Measurements from ENCODE around the gene GPX4. TPM values are rescaled to one million over a fixed set of nuclear protein-coding genes. Genes with fewer than 3 reads are reported as not detected.

Gene GPX4
- total and polyA plus RNA-seq, 9 of the 15 experiments (the other 6 are each of a cell fraction or from before 2014, with no cell fraction given) = 61.4 to 661 (median 349) TPM

DNA sequence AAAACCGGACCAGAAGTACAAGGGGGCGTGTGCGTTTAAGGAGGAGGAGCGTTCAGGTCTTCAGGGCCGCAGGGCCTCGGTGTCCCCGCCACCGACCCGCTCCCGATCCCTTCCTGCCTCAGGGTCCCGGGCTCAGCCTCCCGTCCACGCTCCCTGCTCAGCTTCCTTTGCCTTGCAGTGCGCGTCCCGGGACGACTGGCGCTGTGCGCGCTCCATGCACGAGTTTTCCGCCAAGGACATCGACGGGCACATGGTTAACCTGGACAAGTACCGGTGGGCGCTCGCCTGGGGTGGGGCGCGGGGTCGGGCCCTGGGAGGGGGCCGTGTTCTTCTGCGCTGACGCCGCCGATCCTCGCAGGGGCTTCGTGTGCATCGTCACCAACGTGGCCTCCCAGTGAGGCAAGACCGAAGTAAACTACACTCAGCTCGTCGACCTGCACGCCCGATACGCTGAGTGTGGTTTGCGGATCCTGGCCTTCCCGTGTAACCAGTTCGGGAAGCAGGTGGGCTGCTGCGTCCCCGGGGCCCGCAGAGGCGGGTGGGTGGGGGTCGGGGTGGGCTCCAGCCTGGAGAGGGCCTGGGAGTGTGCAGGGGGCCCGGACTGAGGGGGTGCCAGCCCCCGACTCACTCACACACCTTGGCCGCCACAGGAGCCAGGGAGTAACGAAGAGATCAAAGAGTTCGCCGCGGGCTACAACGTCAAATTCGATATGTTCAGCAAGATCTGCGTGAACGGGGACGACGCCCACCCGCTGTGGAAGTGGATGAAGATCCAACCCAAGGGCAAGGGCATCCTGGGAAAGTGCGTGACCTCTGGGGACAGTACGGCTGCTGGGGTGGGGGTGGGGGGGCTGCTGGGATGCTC is 1.4 kb downstream of the GPX4 start (continued):
- TF ChIP-seq, protein P1, sequence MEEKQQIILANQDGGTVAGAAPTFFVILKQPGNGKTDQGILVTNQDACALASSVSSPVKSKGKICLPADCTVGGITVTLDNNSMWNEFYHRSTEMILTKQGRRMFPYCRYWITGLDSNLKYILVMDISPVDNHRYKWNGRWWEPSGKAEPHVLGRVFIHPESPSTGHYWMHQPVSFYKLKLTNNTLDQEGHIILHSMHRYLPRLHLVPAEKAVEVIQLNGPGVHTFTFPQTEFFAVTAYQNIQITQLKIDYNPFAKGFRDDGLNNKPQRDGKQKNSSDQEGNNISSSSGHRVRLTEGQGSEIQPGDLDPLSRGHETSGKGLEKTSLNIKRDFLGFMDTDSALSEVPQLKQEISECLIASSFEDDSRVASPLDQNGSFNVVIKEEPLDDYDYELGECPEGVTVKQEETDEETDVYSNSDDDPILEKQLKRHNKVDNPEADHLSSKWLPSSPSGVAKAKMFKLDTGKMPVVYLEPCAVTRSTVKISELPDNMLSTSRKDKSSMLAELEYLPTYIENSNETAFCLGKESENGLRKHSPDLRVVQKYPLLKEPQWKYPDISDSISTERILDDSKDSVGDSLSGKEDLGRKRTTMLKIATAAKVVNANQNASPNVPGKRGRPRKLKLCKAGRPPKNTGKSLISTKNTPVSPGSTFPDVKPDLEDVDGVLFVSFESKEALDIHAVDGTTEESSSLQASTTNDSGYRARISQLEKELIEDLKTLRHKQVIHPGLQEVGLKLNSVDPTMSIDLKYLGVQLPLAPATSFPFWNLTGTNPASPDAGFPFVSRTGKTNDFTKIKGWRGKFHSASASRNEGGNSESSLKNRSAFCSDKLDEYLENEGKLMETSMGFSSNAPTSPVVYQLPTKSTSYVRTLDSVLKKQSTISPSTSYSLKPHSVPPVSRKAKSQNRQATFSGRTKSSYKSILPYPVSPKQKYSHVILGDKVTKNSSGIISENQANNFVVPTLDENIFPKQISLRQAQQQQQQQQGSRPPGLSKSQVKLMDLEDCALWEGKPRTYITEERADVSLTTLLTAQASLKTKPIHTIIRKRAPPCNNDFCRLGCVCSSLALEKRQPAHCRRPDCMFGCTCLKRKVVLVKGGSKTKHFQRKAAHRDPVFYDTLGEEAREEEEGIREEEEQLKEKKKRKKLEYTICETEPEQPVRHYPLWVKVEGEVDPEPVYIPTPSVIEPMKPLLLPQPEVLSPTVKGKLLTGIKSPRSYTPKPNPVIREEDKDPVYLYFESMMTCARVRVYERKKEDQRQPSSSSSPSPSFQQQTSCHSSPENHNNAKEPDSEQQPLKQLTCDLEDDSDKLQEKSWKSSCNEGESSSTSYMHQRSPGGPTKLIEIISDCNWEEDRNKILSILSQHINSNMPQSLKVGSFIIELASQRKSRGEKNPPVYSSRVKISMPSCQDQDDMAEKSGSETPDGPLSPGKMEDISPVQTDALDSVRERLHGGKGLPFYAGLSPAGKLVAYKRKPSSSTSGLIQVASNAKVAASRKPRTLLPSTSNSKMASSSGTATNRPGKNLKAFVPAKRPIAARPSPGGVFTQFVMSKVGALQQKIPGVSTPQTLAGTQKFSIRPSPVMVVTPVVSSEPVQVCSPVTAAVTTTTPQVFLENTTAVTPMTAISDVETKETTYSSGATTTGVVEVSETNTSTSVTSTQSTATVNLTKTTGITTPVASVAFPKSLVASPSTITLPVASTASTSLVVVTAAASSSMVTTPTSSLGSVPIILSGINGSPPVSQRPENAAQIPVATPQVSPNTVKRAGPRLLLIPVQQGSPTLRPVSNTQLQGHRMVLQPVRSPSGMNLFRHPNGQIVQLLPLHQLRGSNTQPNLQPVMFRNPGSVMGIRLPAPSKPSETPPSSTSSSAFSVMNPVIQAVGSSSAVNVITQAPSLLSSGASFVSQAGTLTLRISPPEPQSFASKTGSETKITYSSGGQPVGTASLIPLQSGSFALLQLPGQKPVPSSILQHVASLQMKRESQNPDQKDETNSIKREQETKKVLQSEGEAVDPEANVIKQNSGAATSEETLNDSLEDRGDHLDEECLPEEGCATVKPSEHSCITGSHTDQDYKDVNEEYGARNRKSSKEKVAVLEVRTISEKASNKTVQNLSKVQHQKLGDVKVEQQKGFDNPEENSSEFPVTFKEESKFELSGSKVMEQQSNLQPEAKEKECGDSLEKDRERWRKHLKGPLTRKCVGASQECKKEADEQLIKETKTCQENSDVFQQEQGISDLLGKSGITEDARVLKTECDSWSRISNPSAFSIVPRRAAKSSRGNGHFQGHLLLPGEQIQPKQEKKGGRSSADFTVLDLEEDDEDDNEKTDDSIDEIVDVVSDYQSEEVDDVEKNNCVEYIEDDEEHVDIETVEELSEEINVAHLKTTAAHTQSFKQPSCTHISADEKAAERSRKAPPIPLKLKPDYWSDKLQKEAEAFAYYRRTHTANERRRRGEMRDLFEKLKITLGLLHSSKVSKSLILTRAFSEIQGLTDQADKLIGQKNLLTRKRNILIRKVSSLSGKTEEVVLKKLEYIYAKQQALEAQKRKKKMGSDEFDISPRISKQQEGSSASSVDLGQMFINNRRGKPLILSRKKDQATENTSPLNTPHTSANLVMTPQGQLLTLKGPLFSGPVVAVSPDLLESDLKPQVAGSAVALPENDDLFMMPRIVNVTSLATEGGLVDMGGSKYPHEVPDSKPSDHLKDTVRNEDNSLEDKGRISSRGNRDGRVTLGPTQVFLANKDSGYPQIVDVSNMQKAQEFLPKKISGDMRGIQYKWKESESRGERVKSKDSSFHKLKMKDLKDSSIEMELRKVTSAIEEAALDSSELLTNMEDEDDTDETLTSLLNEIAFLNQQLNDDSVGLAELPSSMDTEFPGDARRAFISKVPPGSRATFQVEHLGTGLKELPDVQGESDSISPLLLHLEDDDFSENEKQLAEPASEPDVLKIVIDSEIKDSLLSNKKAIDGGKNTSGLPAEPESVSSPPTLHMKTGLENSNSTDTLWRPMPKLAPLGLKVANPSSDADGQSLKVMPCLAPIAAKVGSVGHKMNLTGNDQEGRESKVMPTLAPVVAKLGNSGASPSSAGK (IDR thresholded peaks at IDR 0.05) = peak; percentile 71; the same call in 1 of the 2 replicates
- TF ChIP-seq RBM22 (IDR thresholded peaks at IDR 0.05; ENCODE audit: low read depth, low read length, poor library complexity, severe bottlenecking) (peak; percentile 63), RNF2 (IDR thresholded peaks at IDR 0.05) (no peak), FOXK1 (CRISPR knock-in tag; IDR thresholded peaks at IDR 0.05; ENCODE audit: borderline replicate concordance) (no peak), CHD1 (IDR thresholded peaks at IDR 0.05; ENCODE audit: low read length) (peak; percentile 7), EHMT2 (IDR thresholded peaks at IDR 0.05) (no peak), PCBP1 (IDR thresholded peaks at IDR 0.05; ENCODE audit: low read depth, low read length, poor library complexity, severe bottlenecking) (peak; percentile 32), CCNT2 (IDR thresholded peaks at IDR 0.05; ENCODE audit: borderline replicate concordance, extremely low read depth, insufficient read length, low read depth, low read length) (no peak)
- TF ChIP-seq, protein P2, sequence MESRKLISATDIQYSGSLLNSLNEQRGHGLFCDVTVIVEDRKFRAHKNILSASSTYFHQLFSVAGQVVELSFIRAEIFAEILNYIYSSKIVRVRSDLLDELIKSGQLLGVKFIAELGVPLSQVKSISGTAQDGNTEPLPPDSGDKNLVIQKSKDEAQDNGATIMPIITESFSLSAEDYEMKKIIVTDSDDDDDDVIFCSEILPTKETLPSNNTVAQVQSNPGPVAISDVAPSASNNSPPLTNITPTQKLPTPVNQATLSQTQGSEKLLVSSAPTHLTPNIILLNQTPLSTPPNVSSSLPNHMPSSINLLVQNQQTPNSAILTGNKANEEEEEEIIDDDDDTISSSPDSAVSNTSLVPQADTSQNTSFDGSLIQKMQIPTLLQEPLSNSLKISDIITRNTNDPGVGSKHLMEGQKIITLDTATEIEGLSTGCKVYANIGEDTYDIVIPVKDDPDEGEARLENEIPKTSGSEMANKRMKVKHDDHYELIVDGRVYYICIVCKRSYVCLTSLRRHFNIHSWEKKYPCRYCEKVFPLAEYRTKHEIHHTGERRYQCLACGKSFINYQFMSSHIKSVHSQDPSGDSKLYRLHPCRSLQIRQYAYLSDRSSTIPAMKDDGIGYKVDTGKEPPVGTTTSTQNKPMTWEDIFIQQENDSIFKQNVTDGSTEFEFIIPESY (CRISPR knock-in tag; IDR thresholded peaks at IDR 0.05) = peak; percentile 4; the same call in 1 of the 2 replicates
